Naive B cell (primary cell): Measurements from ENCODE around the gene E2F8. TPM values are rescaled to one million over a fixed set of nuclear protein-coding genes. Genes with fewer than 3 reads are reported as not detected.

Experiments used
- ATAC-seq, 2 donors: fragments of 150-1000 bp; cut with Tn5 transposase; 2 replicates each; pipeline ENCODE4 v1.10.0; 2021; ENCODE audit warnings: low read depth in 2 of 2, mild to moderate bottlenecking in 2 of 2, moderate library complexity in 2 of 2
- DNase-seq: peaks from one replicate; pipeline ENCODE4 v3.0.0; 2022
- H3K27ac Mint-ChIP-seq, 6 donors: one replicate each; pipeline ENCODE4 v1.8.0; 2020 to 2022; ENCODE audit warnings: mild to moderate bottlenecking in 6 of 6, mixed read lengths in 6 of 6, moderate library complexity in 5 of 6, inconsistent platforms in 2 of 6
- H3K27me3 Mint-ChIP-seq, 3 donors: one replicate each; pipeline ENCODE4 v1.8.0; 2021 to 2022; ENCODE audit warnings: mixed read lengths in 3 of 3, mild to moderate bottlenecking in 1 of 3
- H3K36me3 Mint-ChIP-seq, 2 donors: one replicate each; pipeline ENCODE4 v1.8.0; 2020 to 2022; ENCODE audit warnings: mixed read lengths in 2 of 2, inconsistent platforms in 1 of 2, mild to moderate bottlenecking in 1 of 2
- H3K4me1 Mint-ChIP-seq, 3 donors: one replicate each; pipeline ENCODE4 v1.8.0; 2020 to 2022; ENCODE audit warnings: mixed read lengths in 3 of 3, inconsistent platforms in 1 of 3, mild to moderate bottlenecking in 1 of 3, moderate library complexity in 1 of 3
- H3K4me3 Mint-ChIP-seq, 8 donors: one replicate each; pipeline ENCODE4 v1.8.0; 2020 to 2022; ENCODE audit warnings: mild to moderate bottlenecking in 8 of 8, mixed read lengths in 8 of 8, moderate library complexity in 8 of 8, inconsistent platforms in 2 of 8
- H3K9me3 Mint-ChIP-seq, 7 donors: one replicate each; pipeline ENCODE4 v1.8.0; 2020 to 2022; ENCODE audit warnings: mixed read lengths in 7 of 7, mild to moderate bottlenecking in 5 of 7, inconsistent platforms in 2 of 7, moderate library complexity in 1 of 7
- polyA plus RNA-seq, 6 donors: library from polyadenylated mRNA; unstranded; fragments of 300-500 nt; fragmentation: Illumina TruSeq; gene quantifications; one replicate each; pipeline ENCODE4 v1.2.3, GENCODE V29; 2021; ENCODE audit warnings: low read depth in 6 of 6

Gene E2F8
- polyA plus RNA-seq, 6 donors from 2014 or later = not detected

DNA sequence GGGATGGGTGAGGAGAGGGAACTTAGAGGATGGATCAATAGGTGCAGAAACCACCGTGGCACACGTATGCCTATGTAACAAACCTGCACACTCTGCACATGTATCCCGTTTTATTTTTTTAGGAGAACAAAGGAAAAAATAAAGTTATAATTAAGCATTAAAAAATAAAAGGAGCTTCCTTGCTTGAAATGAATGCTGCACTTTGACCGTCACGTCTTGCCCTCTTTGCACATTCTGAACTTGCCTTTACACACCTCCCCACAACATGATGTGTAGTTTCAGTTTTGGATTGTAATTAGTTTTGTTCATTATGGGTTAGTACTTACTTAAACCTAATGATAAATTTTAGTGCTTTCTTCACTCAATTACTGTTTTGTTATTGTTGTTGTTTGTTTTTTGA, 35.9 kb downstream of the E2F8 start:
- DNase-seq = no peak
- H3K9me3 Mint-ChIP-seq = peaks cover 0 to 1% (median 0%) of the 10 kb centered on the region in 7 donors
- H3K27me3 Mint-ChIP-seq = peaks cover 24 to 60% (median 30%) of the 10 kb centered on the region in 3 donors
- ATAC-seq = no peak
- no peaks in the 10 kb centered on the region for H3K36me3 Mint-ChIP-seq
- no peaks in the 10 kb centered on the region for H3K4me1 Mint-ChIP-seq
- H3K4me3 Mint-ChIP-seq = peak overlapping the region in 1 of 8 donors; percentile 30
- peak overlapping the region in 1 of 6 donors; percentile 36 for H3K27ac Mint-ChIP-seq

- ATAC-seq (no peak), DNase-seq (no peak)
- peaks cover 3 to 41% (median 12%) of the 10 kb centered on the region in 3 donors for H3K27me3 Mint-ChIP-seq
- no peak within 1 kb of the TSS for H3K4me3 Mint-ChIP-seq
- no peaks in the 10 kb centered on the region for H3K4me1 Mint-ChIP-seq
- no peak within 1 kb of the TSS for H3K27ac Mint-ChIP-seq
- H3K36me3 Mint-ChIP-seq = no peaks in the 10 kb centered on the region
- no peaks in the 10 kb centered on the region for H3K9me3 Mint-ChIP-seq
Measured at GRCh38 chr11:19201737-19202605, 38.8 kb downstream of the E2F8 start, which contains the start of gene CSRP3. TSS of gene CSRP3 (minus strand) at chr11:19201983. CDS start at chr11:19192448, 9,535 bp downstream.

GRCh38 chr11:19200410-19201201, 40.1 kb downstream of the E2F8 start:
- DNase-seq (no peak), ATAC-seq (no peak)
- Mint-ChIP-seq H3K27me3 (peaks cover 3 to 35% (median 7%) of the 10 kb centered on the region in 3 donors), H3K4me3 (no peak overlapping the region), H3K9me3 (no peaks in the 10 kb centered on the region), H3K36me3 (no peaks in the 10 kb centered on the region), H3K4me1 (no peaks in the 10 kb centered on the region), H3K27ac (no peak overlapping the region)

DNA sequence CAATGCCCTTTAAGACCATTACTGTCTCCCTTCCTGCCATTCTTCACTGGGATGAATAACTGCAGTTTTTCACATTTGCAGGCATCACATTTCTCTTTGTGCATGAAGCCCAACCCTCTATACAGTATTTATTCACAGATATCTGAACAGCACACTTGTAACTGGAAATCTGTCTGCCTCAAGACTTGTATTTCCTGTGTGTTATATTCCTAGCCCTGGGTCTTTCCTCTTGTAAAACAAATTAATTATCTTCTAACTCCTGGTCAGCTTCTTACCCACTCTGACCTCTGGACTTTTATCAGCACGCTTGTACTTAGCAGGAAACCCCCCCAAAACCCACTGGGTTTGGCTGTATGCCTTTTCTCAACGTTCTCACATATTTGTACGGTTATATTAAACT, 41.0 kb downstream of the E2F8 start:
- Mint-ChIP-seq H3K4me3 (no peak overlapping the region), H3K36me3 (no peaks in the 10 kb centered on the region)
- no peak for ATAC-seq

DNA sequence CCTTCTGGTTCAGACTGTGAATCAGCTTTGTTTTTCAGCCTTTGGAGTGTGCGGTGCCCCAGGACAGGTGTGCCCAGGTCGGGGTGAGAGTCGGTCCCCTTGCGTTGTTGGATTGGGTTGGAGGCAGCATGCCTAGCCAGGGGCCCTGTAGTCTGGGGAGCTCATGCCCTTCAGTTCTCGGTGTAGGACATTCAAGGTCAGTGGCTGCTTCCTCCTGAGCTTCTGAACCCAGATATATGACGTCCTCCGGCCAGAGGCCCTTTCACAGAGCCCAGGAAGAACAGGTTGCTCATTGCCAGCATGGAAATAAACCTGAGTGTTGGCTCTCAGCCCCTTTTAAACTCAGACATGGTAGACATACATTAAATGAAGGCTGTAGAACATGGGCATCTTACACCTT, 41.7 kb downstream of the E2F8 start:
- H3K27me3 Mint-ChIP-seq = peaks cover 3 to 35% (median 7%) of the 10 kb centered on the region in 3 donors
- H3K27ac Mint-ChIP-seq = peak overlapping the region in 1 of 6 donors; percentile 44
- no peaks in the 10 kb centered on the region for H3K4me1 Mint-ChIP-seq
- DNase-seq = no peak
- no peak for ATAC-seq
- no peaks in the 10 kb centered on the region for H3K9me3 Mint-ChIP-seq
- H3K4me3 Mint-ChIP-seq = no peak overlapping the region
- H3K36me3 Mint-ChIP-seq = no peaks in the 10 kb centered on the region

More for the DNA sequence above, 41.0 kb downstream of the E2F8 start:
- Mint-ChIP-seq H3K27ac (no peak overlapping the region), H3K27me3 (peaks cover 3 to 35% (median 7%) of the 10 kb centered on the region in 3 donors), H3K9me3 (no peaks in the 10 kb centered on the region), H3K4me1 (no peaks in the 10 kb centered on the region)
- DNase-seq = no peak

DNA sequence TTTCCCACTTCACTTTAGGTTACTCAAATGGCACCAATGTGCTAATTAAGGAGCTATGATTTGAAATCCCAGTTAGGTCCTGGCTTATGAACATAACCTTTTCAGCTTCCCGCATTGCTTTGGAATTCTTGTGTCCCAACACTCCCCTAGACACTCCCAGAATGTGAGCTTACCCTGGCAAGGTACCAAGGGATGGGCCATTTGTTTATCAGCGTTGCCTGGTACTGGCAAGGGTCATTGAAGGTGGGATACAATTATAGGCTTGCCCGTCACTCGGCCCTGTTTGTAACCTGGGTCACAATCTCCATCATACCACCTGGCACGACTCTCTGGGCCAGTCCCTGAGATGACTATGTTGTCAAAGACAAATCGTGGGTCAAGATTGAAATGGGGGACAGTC, 44.3 kb downstream of the E2F8 start:
- Mint-ChIP-seq H3K4me3 (no peak overlapping the region), H3K27ac (no peak overlapping the region), H3K9me3 (no peaks in the 10 kb centered on the region), H3K4me1 (no peaks in the 10 kb centered on the region), H3K27me3 (peaks cover 3 to 24% (median 7%) of the 10 kb centered on the region in 3 donors), H3K36me3 (no peaks in the 10 kb centered on the region)
- no peak for ATAC-seq
- DNase-seq = no peak

DNA sequence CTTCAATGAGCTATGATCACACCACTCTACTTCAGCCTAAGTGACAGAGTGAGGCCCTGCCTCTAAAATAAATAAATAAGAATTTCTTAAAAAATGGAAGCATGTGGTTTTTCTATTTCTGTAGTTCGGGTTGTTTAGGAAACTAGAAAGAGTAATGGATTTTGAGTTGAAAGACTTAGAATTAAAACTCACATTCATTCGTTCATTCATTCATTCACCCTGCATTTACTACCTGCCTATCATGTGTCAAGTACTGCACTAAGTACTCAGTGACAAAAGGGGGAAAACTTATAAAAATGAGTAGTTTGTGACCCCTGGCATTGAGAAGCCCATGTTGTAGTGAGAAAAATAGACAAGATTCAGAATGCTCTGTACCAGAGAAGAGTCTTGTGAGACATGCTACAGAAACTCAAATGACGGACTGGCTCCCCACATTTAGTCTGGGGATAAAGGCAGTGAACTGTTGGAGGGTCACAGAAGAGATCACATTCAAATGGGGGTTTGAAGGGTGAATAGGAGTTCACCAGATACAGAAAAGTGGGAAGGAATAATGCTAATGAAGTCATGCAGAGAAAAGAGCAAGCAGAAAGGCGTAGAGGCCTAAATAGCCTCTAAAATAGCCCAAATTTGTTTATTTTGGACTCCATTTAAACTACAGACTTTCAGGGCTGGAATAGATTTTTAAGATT, 46.0 kb downstream of the E2F8 start:
- H3K27me3 Mint-ChIP-seq = peaks cover 0 to 7% (median 0%) of the 10 kb centered on the region in 3 donors
- no peaks in the 10 kb centered on the region for H3K36me3 Mint-ChIP-seq
- H3K4me1 Mint-ChIP-seq = no peaks in the 10 kb centered on the region
- H3K4me3 Mint-ChIP-seq = no peak overlapping the region
- H3K9me3 Mint-ChIP-seq = no peaks in the 10 kb centered on the region
- ATAC-seq = no peak
- no peak overlapping the region for H3K27ac Mint-ChIP-seq
- DNase-seq = no peak

DNA sequence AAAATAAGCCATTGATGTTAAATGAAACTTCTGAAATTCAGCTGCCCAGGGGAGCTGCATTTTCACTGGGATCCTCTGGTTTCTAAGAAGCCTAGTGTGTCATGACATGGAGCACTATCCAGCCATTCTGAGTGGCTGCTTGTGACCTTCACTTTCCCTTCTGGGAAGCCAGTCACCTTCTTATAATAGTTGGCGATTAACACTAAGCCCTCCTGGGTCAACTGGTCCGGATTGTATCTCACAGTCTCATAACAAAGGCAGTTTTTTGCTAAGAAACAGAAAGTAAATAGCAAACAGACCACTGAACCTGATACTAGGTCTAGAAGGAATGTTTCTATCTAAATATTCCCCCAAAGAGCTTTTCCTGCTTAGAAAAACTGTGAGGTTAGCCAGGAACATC, 46.8 kb downstream of the E2F8 start:
- ATAC-seq = no peak
- DNase-seq = no peak
- H3K4me1 Mint-ChIP-seq = no peaks in the 10 kb centered on the region
- H3K9me3 Mint-ChIP-seq = no peaks in the 10 kb centered on the region
- H3K27ac Mint-ChIP-seq = no peak overlapping the region
- no peak overlapping the region for H3K4me3 Mint-ChIP-seq
- no peaks in the 10 kb centered on the region for H3K27me3 Mint-ChIP-seq
- no peaks in the 10 kb centered on the region for H3K36me3 Mint-ChIP-seq

GRCh38 chr11:19191530-19192169, 49.1 kb downstream of the E2F8 start:
- ATAC-seq (no peak), DNase-seq (no peak)
- no peaks in the 10 kb centered on the region for H3K9me3 Mint-ChIP-seq
- no peaks in the 10 kb centered on the region for H3K4me1 Mint-ChIP-seq
- H3K27ac Mint-ChIP-seq = no peak overlapping the region
- peak overlapping the region in 1 of 8 donors; percentile 64 for H3K4me3 Mint-ChIP-seq
- H3K36me3 Mint-ChIP-seq = no peaks in the 10 kb centered on the region
- no peaks in the 10 kb centered on the region for H3K27me3 Mint-ChIP-seq

- Mint-ChIP-seq H3K36me3 (no peaks in the 10 kb centered on the region), H3K27me3 (no peaks in the 10 kb centered on the region), H3K4me1 (no peaks in the 10 kb centered on the region), H3K4me3 (no peak overlapping the region), H3K9me3 (no peaks in the 10 kb centered on the region), H3K27ac (no peak overlapping the region)
- DNase-seq = no peak
- no peak for ATAC-seq
Measured at GRCh38 chr11:19187833-19188258, 52.9 kb downstream of the E2F8 start.

GRCh38 chr11:19187114-19187832, 53.5 kb downstream of the E2F8 start:
- peak overlapping the region in 1 of 8 donors; percentile 45 for H3K4me3 Mint-ChIP-seq
- no peak overlapping the region for H3K27ac Mint-ChIP-seq
- H3K27me3 Mint-ChIP-seq = no peaks in the 10 kb centered on the region
- H3K9me3 Mint-ChIP-seq = no peaks in the 10 kb centered on the region
- no peaks in the 10 kb centered on the region for H3K36me3 Mint-ChIP-seq
- no peak for ATAC-seq
- H3K4me1 Mint-ChIP-seq = no peaks in the 10 kb centered on the region
- no peak for DNase-seq

DNA sequence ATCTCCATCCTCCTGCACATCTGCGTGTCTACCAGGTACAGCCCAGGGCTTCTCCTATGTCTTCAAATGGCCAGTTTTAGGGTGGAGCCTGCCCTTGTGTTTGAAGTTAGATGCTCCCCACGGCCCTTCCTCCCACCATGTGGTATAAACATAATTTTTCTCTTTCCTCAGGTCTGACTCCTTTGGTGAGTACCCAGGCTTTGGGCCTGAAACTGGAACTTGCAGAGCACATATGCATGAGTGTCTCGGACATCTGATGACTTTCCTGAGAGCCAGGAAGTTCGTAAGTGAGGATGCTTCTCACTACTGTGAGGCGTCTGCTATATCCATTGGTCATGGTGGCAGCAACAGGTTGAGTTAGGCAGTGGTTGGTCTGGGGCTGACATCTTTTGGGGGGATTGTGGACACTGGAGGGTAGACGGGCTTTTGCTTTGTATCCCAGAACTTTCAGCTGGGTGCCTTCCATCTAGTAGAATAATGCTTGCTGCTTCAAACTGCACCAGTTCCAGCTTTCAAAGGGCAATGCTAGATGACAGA, 55.2 kb downstream of the E2F8 start:
- no peak for ATAC-seq
- no peaks in the 10 kb centered on the region for H3K36me3 Mint-ChIP-seq

More for the DNA sequence above, 55.2 kb downstream of the E2F8 start:
- Mint-ChIP-seq H3K4me1 (no peaks in the 10 kb centered on the region), H3K4me3 (no peak overlapping the region), H3K9me3 (no peaks in the 10 kb centered on the region), H3K27ac (no peak overlapping the region), H3K27me3 (no peaks in the 10 kb centered on the region)
- no peak for DNase-seq
